Activated T-cell treated with anti-CD3 and anti-CD28 coated beads, Interleukin-2, amount 50 U/mL, for 48 hours (primary cell): ENCODE measurements around the gene FCN2.

Experiments used
- DNase-seq, 2 experiments: peaks; one replicate each; pipeline ENCODE4 v3.0.0-alpha.2; 2020

The FCN2 gene

DNA sequence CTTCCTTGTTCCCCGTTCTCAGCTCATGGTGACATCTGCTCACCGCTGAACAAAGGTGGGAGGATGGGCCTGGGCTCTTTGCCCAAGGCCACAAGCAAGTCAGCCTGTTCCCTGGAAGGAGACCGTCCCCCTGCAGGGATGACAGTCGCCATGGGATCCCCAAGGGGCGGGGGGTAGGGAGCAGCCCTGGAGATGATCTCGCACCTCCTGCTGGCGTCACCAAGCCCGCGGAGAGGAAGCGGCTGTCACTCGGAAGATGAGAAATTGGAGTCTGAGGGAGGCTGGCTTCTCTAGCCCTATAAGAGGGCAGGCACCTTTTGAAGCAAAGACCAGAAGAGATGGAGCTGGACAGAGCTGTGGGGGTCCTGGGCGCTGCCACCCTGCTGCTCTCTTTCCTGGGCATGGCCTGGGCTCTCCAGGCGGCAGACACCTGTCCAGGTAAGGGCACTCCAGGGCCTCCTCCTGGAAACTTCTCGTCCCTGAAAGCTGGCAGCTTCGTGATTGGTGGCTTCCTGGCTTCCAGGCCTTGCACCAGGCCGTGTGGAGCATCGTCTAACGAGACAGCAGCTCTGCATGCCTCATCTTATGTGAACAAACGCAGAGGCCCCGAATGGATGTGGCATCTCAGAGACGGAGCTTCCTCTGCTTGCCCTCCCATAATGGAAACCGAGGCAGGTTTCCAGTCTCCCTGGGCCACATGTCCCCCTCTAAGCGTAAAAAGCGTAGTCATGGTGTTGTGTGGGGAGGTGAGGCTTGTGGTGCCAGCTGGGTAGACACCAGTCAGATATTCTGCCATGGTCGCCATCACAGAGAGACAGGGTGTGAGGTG, at the start of gene FCN2:
Gene FCN2 (plus strand): TSS at position 327 of the 829 bp plus-strand sequence. CDS start 12 bp downstream, at position 339.
- peak in 1 of 2 experiments; percentile 1 for DNase-seq

DNA sequence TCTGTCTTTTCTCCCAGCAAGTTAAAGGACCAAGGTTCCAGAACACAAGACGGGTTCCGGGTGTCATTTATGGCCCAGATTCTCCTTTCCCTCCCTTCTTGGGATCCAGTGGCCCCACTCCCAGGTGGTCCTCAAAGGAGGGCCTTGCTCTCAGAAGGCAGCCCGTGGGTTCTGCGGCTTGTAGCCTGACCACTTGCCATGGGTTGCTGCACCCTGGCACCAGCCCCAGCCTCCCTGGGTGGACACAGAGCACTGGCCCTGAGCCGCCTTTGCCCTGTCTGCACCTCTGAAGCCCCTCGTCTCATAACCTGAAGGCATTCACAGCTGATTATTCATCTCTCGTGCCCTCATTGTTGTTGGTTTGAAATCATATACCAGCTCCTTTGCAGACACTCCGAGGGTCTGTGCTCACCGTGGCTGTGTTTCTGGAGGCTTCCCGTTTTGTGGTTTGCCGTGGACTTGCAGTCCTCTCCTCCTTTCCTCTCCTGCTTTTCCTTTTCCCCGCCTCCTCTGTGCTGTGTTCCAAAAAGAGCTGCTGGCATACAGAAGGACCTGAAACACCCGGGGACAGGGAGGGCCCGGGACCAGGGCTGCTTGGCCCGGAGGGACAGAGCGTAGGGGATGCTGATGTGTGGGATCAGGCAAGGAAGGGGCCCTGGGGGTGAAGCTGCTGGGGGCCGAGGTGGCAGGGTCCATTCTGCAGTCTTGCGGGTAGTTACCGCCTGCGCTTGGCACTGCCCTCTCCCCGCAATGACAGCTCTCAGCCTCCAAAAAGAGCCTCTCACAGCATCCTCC, 49.5 kb upstream of the FCN2 start:
- DNase-seq: no peak

DNA sequence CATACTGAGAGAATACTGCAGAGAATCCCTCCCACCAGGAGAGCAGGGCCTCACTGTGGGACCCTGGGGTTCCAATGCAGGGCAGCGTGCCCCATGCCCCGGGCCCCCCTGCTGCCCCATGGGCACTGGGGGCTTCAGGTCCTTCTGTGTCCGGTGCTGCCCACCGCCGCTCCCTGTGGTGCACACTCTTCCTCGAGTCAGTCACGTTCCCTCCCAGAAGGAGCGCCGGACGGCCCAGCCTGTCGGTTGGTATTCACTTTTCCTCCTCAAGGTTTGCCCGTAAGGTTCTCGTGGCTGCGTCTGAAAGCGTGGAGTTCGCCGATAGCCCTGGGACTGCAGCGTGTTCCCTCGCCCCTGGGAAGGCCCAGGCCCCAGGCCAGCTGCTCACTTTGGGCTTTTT, 48.1 kb upstream of the FCN2 start:
- no peak for DNase-seq

DNA sequence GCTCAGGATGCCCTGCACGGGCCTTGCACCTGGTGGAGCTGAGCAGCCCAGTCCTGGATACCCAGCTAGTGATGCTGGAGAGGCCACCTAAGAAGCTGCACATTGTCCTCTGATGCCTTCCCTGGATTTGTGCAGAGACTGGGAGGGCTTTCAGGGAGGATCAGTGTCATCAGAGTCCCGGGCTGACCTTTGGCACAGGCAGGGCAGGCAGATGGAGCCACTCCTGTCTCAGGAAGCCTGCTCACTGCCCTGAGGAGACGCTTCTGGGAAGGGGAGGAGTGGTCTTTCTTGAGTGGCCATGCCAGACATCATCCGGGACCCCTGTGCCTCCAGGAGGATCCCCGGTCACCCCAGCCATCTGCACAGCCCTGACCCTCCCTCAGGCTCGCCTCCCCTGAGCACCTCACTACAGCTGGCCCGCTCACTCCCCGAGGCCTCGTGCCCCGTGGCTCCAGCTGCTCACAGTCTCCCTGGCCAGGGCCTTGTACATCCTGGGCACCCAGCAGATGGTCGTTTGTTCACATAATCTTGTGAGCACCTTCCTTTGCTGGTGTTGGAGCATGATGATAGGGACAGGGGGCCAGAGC, 47.2 kb upstream of the FCN2 start:
- DNase-seq: no peak

DNA sequence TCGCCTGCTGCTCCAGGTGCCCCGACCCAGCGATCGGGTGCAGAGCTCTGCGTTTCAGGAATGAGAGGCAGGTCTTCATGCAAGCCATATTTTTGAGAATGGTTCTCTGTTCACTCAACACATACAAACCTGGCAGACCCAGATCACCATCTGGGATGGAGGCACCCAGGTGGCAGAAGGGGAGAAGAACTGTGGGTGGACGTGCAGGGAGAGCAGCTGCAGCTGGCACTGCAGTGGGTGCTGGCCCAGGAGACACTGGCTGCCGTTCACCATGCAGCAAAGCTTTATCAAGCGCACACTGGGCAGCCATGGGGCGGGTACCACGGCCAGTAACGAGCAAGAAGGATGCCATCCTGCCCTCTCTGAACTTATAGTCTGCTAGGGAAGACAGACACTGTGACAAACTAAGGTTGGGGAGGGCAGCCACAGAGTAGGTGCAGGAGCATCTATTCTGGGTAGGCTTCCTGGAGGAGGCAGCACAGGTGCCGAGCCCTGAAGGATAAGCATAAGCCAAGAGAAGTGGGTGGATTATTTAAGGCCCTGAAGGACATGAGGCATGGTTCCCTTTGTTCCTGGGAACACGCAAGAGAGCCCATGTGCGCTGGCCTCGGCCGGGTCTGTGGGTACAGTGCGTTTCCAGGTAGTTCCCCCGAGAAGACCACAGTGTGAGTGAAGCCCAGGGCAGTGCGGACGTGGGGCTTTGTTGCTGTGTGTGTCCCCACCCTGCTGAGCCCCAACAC, 46.2 kb upstream of the FCN2 start:
- DNase-seq: no peak

DNA sequence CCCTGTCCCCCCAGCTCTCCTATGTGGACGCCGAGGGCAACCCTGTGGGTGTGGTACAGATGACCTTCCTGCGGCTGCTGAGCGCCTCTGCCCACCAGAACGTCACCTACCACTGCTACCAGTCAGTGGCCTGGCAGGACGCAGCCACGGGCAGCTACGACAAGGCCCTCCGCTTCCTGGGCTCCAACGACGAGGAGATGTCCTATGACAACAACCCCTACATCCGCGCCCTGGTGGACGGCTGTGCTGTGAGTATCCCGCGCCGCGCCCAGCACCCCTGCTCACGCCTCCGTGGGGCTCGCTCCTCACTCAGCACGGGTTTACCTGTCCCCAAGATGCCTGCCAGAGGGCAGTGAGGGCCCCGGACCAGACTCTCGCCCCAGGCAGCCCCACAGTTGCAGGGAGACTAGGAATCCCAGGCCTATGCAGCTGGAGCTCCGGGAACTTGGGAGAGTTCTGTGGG, 45.6 kb upstream of the FCN2 start:
- DNase-seq: no peak

DNA sequence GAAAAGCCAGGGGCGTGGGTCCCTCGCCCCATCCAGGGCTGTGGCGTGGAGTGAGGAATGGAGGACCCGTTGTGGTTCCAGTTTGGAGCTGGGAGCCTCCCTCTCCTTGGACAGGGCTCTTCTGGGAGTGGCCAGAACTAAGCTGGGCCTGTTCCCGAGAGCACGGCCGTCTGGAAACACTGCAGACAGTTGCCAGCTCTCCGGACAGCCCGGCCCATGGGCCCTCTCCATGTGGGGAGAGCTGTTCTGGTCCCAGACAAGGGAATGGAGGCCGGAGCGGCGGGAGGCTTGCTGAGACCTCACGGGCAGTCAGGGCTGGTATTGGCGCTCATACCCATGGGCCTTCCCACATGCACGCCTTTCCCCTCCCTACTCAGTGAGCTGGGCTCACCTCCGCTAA, 45.2 kb upstream of the FCN2 start:
- DNase-seq: no peak

DNA sequence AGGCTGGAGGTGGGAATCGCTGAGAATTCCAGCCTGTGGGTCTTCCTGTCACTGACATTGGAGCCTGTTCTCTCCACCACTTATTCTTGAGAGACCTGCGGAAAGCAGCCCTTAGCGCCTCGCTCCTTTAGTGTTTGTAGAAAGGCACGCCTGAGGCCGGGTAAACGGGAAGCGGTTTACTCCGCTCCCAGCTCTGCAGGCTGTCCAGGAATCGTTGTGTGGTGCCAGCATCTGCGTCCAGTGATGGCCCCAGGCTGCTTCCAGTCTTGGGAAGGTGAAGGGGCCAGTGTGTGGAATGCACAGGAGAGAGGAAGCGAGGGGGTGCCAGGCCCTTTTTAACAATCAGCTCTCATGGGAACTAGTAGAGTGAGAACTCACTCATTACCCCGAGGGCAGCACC, 44.6 kb upstream of the FCN2 start:
- DNase-seq: no peak

DNA sequence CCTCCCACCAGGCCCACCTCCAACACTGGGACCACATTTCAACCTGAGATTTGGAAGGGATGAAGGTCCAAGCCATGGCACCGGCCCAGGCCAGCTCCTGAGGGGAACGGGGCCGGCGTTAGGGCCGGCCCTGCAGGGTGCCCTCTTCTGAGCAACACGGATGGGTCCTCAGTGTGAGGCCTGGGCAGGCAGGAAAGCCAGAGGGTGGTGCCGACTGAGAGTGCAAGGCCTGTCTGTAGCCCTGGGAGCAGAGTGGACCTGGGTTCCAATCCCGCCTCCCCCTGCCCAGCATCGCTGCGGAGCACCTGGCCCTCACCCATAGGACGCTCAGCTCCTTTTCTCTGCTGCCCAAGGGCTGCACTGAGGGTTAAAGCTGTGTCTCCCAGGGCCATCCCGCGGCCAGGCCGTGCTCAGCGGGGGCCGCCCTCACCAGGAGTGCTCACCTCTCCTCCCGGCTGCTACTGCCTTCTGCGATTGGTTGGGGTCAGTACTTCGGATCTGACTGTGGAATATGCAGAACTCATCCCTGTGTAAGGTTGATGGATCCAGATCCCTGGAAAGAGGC, 44.1 kb upstream of the FCN2 start:
- no peak for DNase-seq

DNA sequence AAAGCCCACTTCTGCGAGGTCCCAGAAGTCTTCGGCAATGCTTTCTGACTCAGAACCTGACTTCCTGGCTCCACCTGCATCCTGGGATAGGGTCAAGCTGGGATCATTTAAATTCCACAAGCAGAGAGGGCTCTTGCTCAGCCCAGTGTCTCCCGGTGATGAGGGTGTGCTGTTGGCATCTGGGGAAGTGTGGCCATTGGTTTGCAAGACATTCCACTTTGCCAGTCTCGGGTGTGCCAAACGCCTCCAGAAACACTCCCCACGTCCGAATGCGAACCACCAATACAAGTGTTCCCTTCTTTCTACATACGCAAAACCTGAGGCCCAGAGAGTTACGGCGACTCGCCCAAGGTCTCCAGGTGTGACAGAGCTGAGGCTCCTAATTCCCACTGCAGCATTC, 43.1 kb upstream of the FCN2 start:
- DNase-seq: no peak

DNA sequence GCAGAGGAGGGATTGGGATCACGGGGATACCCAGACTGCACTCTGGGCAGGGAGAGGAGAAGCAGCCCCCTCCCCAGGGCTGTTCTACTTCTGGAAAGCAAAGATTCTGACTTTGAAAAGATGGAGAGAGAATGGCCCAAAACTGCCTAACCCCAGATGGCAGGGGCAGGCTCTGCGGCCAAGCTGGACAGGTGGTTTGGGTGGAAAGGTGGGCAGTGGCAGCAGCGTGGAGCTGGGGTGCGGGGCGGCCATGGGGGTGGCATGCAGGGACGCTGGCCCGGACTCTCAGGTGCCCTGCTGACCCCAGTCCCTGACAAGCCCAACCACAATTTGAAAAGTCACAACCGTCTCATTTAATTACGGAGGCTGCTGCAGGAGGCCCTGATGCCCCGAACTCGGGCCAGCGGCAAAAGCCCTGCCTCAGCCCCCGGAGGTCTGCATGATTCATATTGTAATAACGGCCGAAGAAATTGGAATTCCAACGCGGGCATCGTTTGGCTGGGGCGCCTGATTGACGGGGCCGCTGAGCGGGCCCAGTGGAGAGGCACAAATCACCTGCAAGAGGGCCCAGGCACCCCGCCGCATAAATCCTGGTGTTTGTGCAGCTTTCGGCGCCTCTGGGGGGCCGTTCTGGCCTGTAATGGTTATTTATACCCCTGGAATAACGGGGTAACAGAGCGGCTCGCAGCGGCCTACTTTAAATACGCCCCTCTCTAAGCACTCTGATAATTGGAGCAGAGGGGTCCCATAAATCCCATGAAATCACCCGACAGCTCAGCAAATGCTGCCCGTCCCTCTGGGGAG, 41.8 kb upstream of the FCN2 start:
- no peak for DNase-seq

DNA sequence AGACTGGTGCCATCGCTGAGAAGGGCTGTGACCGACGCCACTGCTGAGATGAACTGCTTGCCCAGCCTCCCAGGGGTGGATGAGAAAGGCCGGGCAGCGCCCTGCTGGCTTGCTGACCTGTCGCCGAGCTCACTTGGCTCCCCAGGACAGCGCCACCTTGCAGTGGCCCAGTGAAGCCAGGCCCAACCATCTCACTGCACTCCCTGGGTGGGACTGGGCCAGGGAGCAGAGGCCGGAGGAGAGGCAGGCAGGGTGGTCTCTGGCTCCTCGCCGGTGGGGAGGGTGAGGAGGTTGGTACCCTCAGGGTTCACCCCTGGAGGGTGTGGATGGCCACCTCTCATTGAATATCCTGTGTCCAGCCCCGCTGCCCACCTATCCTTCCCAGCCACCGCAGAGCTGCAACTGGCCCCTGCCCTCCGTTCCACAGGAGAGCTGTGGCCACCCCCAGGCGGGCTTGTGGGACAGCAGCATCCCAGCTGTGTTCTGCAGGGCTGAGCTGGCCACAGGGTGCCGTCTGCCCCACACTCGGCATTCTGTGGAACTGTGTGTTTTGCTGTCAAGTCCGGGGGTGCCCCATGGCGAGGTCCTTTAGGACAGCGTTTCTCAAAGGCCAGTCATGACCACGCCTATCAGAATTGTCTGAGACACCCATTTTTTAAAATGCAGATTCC, 41.0 kb upstream of the FCN2 start:
- no peak for DNase-seq

DNA sequence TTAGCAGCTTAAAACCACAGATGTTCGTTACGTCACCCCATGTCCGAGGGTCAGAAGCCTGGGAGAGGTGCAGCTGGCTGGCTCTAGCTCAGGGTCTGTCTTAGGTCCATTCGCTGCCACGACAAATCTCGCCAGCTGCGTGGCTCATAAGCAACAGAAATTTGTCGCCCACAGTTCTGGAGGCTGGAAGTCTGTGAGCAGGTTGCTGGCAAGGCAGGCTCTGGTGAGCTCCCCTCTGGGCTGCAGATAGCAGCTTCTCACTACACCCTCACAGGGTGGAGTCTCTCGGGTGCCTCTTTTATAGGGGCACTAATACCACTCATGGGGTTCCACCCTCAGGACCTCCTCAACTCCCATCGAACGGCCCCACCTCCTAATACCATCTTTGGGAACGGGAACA, 40.1 kb upstream of the FCN2 start:
- DNase-seq: no peak

DNA sequence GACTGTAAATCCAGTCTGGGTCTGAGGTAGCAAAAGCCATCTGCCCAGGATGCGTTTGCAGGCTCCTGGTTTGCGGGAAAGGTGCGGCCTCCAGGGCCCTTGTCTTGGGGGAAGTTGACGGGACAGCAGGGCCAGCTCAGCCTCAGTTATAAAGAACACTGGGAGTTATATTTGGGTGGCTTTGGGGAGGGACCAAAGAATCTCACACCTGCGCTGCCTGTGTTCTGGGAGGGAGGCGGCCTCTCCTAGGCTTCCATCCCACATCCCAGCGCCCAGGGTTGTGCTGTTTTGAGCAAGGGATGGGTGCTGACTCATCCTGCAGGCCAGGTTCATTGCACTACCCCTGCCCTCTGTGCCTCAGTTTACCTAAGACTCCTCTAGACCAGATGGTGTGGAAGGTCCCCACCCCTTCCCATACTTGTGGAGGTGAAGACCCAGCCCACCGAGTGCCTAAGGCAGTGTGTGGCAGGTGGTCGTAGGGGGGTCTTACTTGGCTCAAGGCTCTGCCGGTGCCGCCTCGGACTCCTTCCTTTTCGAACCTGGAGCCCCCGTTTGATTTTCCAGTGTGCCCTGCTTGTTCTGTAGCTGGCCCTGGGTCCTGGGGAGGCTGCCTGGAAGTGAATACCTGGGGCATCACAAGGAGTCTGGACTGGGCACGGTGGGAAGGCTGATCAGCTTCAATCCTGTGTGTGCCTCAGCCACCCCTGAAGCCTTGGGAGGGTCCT, 39.3 kb upstream of the FCN2 start:
- no peak for DNase-seq

DNA sequence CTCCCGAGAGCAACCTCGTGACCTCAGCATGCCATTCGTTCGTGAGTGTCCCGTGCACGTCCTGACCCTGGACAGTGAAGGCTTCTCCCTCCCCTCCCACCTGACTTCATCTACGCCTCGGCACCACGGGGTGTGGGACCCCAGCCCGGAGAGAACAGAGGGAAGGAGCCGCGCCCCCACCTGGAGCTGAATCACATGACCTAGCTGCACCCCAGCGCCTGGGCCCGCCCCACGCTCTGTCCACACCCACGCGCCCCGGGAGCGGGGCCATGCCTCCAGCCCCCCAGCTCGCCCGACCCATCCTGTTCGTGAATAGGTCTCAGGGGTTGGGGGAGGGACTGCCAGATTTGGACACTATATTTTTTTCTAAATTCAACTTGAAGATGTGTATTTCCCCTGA, 38.3 kb upstream of the FCN2 start:
- no peak for DNase-seq

DNA sequence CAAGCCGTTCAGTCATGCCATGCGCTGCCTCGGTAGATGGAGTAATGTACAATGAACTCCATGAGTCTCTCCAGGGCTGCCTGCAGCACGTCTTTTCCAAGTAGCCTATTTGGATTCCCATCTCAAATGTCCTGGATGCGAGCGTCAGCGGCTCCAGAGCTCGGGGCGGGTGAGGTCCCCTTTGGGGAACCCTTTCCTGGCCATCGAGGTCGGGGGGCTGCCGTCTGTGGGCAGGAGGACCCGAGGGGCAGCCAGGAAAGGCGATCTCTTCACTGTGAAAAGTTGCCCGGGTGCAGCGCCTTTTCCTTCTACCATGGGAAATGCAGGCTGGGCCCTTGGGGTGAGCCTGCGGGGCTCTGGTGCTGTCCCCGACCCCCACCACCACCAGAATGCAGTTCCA, 36.9 kb upstream of the FCN2 start:
- no peak for DNase-seq

DNA sequence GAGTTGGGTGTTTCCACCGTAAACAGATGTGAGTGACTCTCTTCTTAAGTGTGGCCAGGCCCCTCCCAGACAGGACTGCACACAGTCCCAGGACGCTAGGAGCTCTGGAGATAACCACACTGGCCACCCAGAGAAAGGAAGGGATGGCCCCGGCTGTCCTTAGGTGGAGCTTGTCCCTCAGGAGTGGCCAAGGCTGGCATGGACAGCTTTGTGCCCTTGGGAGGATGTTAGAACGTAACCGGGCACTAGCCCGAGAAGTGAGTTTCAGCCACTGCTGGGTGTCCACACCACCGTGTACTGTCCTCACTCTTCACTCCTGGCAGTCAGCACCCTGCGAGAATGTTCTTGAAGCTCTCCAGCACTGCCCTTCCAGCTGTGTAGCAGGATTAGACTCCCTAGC, 35.8 kb upstream of the FCN2 start:
- DNase-seq: no peak

DNA sequence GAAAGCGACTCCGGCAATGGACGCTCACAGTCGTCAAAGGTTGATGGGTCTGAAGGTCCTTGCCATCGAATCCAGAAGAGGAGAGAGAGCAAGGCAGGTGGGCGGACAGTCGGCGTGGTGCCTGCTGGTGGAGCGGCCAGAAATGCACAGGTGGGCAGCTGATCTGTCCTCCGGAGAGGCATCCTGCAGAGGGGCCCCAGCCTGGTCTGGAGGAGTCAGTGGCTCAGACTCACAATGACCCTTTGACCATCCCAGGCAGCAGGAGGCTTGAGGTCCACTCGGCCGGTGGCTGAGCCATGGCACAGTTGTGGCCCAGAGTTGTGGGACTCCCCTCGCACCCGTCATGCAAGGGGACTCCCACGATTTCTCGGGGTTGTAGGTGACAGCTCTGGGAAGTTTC, 34.4 kb upstream of the FCN2 start:
- no peak for DNase-seq

DNA sequence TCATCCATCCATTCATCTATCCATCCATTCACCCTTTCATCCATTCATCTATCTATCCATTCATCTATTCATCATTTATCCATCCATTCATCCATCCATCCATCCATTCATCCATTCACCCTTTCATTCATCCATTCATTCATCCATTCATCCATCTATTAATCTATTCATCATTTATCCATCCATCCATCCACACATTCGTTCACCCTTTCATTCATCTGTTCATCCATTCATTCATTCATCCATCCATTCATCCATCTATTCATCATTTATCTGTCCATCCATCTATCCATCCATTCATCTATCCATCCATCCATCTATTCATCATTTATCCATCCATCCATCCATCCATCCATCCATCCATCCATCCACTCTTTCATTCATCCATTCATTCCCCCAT, 33.9 kb upstream of the FCN2 start:
- no peak for DNase-seq

DNA sequence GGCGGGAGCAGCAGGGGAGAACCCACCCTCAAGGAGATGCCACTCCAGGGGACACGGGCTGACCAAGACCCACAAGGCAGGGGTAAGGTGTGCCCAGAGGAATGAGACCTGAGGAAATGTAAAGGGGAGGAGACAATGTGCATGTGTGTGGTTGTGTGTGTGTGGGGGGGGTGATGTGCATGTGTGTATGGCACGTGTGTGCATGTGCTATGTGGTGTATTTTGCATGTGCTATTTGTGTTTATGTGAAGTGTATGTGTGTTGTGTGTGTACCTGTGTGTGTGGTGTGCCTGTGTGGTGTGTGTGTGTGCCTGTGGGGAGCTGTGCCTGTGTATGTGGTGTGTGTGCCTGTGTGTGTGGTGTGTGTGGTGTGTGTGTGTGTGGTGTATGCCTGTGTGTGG, 33.5 kb upstream of the FCN2 start:
- no peak for DNase-seq
